Stimulated activated CD8-positive, alpha-beta memory T cell treated with anti-CD3 and anti-CD28 coated beads, Interleukin-12 subunit alpha, Interleukin-12 subunit beta, amount 100 ng/mL, for 24 hours (primary cell): ENCODE data around the gene NUS1.
"Not testable (repeated sequence)": the region's sequence is repeated elsewhere in the genome, so short reads cannot be mapped to it uniquely, and the experiment has no call there.

Experiments
- DNase-seq: peaks from one replicate; pipeline ENCODE4 v3.0.0-alpha.2; 2020; ENCODE audit errors: extremely low read depth

Gene NUS1

DNA sequence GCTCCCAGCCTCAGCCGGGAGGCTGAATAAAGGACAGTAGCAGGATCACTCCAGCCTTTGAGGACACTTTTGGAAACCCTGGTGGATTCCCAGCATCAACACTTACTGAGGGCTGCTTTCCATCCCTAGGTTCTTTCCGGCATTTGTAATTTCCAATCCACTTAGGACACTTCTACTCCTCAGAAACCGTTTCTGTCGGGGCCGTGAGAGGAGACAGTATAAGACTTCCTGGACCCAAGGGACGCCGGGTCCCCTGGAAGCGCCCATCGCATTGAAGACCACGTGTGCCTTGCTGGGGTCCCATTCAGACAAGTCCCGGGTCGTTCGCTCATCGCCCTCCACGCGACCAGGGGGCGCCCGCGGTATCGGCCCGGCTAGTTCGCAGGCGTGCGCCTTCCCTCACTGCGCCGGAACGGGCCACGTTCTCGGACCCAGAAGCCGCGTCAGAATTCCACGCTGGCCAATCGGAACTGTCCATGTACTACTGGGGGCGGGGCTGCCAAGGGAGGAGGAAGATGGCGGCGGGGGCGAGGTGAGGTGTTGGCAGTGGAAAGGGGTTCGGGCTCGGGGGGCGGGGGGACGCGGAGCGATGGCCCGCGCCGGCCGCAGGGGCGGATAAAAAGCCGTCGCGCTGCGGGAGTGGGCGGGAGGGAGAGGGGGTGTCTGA lies at the start of gene NUS1:
Gene NUS1, plus strand, starts transcription at position 479 of the 667 bp plus-strand sequence. CDS start 202 bp downstream, outside the sequence.
- peak; percentile 97 for DNase-seq

GRCh38 chr6:117627533-117627932 lies 47.7 kb upstream of the NUS1 start:
- no peak for DNase-seq

GRCh38 chr6:117629119-117629660 lies 46.1 kb upstream of the NUS1 start:
- DNase-seq, result no peak

- no peak for DNase-seq
Measured at GRCh38 chr6:117637770-117638169, 37.5 kb upstream of the NUS1 start.

- DNase-seq, result no peak
Measured at GRCh38 chr6:117642976-117643375, 32.3 kb upstream of the NUS1 start.

DNA sequence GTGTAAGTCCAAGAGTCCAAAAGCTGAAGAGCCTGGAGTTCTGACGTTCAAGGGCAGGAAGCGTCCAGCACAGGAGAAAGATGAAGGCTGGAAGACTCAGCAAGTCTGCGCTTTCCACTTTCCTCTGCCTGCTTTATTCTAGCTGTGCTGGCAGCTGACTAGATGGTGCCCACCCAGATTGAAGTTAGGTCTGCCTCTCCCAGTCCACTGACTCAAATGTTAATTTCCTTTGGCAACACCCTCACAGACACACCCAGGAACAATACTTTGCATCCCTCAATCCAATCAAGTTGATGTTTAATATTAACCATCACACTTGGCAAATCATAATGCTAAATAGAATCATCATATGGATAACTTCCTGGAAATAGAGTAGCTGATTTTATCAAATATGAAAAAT lies 23.3 kb upstream of the NUS1 start:
- DNase-seq, result not testable (repeated sequence)

- no peak for DNase-seq
Measured at GRCh38 chr6:117653949-117654348, 21.3 kb upstream of the NUS1 start.

DNA sequence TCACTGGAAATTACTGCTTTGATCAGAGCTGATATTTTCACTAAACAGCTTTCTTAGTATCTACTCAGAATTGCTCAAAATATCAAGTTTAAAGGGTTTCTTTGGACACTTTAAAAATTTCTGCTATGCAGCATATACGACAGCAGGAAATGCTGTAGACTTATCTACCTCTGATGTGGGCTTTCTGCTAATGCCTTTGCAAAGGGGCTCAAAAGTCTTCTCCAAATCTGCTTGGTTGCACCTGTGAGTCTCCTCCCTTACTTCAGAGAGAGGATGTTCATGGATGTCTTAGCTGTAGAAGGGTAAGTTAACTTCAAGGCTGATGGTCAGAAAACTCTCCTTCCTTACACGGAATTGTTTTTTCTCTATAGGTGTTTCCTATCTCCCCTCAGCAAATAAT lies 19.9 kb upstream of the NUS1 start:
- DNase-seq, result no peak

- no peak for DNase-seq
Measured at GRCh38 chr6:117666881-117667280, 8.4 kb upstream of the NUS1 start.

DNA sequence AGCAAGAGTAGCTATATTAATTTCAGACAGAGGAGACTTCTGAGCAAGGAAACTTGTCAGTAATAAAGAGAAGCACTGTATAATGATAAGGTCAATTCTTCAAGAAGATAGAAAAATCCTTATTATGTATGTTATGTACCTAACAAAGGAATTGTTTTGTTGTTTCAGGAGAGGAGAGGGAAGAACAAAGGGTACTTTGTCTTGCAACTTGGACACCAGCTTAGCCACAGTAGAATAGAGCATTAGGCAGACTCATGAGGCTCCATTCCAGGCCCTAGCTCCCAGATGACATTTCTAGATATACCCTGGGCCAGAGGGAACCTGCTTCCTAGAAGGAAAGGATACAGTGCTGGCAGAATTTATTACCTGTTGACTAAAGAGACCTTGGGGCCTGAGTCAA lies 6.5 kb upstream of the NUS1 start:
- no peak for DNase-seq

DNA sequence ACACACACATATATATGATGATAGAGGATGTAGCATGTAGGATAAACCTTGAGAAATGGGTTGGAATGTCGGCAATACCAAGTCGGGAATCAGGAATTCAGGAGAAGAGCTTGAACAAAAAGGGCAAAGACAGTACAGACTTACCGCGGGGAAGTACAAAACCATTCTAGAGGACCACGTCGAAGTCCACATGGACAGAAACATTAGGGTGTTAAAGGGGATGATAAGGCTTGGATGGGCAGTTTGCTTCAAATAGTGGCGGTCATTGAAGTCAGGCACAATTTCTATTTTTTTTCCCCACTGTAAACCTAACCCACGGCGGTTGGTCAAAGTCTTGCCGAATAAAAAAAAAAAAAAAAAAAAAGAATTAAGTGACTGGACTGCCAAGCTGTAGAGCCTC lies 766 bp upstream of the NUS1 start:
- no peak for DNase-seq

GRCh38 chr6:117675658-117676301 lies 511 bp downstream of the NUS1 start:
- not testable (repeated sequence) for DNase-seq

DNA sequence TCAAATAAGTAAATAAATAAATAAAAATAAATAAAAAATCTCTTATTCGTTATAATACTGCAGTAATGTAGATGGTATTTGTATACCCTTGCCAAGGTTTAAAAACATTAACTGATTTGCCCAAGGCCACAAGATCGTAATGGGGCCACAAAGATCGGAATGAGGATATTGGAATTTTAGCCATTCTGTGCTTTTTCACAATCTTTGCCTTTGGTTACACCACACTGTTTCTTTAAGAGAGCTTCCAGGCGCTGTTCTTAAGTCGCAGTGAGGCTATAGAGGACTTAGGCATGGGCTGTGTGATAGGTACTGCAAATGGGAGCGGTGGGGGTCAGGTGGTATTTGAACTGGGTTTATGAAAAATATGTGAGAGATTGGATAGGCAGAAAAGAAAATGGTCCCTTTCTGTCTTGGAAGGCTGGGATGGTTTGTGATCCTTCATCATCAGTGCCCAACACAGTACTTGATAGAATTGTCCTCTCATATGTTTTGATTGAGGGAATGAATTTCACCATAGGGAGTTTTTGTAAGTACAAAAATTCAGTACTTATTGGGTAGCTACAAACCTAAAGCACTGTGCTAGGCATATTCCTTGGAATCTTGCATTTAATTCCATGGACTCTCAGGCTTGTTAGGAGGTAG lies 1.4 kb downstream of the NUS1 start:
- no peak for DNase-seq

- no peak for DNase-seq
Measured at GRCh38 chr6:117677553-117678141, 2.4 kb downstream of the NUS1 start.

DNA sequence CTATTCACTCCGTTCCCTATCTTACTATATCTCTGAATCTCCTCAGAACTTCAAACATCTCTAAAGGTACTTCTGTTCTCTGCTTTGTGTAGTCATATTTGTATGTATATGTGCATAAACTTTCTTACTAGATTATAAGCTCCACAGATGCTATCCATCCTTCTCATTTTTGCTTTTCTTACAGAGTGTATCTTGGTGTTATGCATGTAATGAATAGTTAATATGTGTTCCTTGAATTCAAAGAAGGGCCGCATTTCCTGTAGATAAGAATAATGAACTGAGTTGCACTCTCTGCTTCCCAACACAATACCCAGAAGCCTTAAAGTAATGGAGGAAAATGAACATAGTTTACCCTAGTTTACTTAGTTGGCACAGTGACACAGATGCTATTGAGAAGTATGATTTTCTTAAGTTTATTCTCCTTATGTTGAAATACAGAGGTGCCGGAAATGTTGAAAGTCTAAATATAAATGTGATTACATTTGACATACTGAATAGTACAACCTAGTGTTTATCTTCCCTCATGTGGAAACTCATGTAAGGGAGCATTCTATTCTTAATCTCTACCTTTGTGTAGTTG lies 6.0 kb downstream of the NUS1 start:
- no peak for DNase-seq

DNA sequence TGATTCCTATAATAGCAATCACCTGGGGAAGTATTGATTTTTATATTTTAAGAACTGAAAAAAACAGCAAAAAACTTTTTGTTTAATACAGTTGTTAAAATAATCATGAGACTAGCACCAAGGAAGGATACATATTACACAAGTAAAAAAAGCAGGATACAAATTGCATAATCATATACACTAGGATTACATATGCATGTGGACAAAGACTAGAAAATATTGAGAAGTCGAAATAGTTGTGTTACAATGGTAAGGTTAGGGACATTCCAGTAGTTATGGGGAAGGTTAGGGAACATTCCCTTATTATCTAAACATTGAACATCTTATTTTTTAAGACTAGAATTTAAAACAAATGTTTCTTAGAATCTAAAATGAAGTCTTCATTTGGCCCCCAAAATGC lies 9.5 kb downstream of the NUS1 start:
- no peak for DNase-seq

GRCh38 chr6:117685359-117685758 lies 10.1 kb downstream of the NUS1 start:
- DNase-seq, result no peak

GRCh38 chr6:117687021-117687648 lies 11.9 kb downstream of the NUS1 start:
- DNase-seq, result no peak

GRCh38 chr6:117689584-117689983 lies 14.3 kb downstream of the NUS1 start:
- DNase-seq, result not testable (repeated sequence)

- no peak for DNase-seq
Measured at GRCh38 chr6:117706504-117706903, 31.2 kb downstream of the NUS1 start.

DNA sequence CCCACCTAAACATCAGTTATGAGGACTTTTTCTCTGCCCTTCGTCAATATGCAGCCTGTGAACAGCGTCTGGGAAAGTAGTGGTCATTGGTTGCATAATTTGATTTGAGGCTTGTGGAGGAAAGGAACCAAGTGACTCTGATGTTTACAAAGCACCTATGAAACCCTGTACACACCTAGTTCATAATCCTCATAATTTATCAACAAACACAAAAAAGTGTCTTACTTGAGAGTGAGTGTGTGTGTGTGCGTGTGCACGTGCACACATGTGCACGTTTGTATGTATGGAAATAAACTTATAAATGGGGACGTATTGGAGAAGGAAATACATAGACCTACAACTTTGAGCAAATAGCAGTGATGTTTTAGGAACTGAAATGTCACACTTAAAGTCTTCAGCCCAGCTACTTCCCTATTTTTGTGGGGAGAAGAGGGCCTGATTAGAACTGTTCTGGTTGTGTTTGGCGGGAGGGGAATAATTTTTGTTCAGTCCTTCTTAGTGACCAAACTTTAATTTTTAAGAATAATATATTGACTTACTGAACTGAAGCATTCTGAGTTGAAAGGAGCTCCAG lies 31.8 kb downstream of the NUS1 start:
- not testable (repeated sequence) for DNase-seq
